ENCODE data around the gene NTRK1.

NTRK1 gene

GRCh38 chr1:156839426-156840109, 21.1 kb upstream of the NTRK1 start:
- no peak for DNase-seq

GRCh38 chr1:156840186-156840897, 20.3 kb upstream of the NTRK1 start:
- no peak for DNase-seq

DNA sequence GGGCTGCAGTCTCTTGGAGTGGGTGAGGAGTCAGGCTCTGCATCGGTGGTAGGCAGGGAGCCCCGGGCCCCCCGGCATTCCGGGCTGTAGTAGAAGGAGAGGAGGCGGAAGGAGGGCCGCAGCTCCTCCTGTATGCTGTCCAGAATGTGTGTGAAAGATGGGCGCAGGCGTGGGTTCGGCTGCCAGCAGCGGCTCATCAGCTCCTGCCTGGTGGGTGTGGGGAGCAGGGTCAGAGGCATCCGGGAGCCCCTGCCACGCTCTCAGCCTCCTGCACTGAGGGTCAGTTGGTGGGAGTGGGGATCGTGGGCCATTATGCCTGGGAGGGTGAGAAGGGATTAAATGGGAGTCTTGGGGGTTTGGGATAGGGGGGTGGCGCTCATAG, 19.8 kb upstream of the NTRK1 start:
- no peak for DNase-seq

GRCh38 chr1:156841295-156841855, 19.3 kb upstream of the NTRK1 start:
- DNase-seq = no peak

GRCh38 chr1:156842618-156843300, 17.9 kb upstream of the NTRK1 start:
- no peak for DNase-seq

GRCh38 chr1:156844102-156844501, 16.6 kb upstream of the NTRK1 start:
- DNase-seq = no peak

DNA sequence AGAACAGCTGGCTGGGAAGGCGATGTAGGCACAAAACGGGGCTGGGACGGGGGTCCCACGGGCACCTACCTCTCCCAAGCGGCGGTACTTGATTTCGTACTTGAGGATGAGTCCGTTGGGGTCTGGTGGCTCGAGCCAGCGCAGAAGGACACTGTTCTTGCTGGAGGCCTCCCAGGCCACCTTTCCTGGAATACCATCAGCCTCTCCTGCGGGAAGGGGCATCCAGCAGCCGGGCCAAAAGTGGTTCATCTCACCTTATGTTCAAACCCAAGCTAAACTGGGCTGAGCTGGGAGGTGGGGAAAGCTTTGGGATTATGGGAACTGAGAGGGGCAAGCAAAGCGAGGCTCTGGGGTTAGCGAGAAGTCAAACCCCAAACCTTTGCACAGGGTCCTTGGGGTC, 16.0 kb upstream of the NTRK1 start:
- no peak for DNase-seq

DNA sequence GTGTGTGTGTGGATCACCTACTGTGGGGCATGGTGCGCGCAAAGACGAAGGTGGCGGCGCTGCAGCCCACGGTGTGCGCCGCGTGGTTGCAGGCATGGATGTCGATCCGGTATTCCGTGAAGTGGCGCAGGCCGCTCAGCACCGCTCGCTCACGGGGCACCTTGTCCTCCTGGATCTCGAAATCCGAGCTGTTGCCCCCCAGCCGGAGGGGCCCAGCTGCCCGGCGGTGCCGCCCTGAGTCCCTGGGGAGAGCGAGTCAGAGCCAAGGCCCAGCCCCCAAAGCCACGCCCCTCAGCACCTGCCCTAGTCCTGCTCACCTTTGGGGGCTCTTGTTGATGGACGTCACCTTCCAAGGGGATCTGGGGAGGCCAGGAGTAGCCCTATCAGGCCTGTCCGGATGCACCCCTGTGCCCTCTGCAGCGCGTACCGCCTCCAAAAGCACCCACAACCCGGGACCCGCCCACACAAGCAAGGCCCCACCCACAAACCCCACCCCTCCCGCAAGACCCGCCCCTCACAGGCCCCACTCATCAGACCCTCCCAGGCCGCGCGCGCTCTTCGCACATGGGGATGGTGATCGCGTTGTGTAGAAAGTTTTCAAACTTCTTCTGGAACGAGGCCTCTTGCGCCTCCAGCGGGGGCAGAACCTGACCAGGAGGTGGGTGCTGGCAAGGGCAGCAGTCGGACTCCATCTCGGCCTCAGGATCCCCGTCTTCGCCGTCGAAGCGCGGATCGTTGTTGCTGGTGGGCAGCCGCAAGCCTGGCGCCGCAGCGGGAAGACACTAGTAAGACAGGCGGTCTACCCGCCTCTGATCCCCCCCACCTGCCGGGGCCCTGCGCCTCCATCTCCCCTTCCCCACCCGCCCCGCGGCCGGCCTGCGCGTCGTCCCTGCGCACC, 15.4 kb upstream of the NTRK1 start:
- DNase-seq = no peak

DNA sequence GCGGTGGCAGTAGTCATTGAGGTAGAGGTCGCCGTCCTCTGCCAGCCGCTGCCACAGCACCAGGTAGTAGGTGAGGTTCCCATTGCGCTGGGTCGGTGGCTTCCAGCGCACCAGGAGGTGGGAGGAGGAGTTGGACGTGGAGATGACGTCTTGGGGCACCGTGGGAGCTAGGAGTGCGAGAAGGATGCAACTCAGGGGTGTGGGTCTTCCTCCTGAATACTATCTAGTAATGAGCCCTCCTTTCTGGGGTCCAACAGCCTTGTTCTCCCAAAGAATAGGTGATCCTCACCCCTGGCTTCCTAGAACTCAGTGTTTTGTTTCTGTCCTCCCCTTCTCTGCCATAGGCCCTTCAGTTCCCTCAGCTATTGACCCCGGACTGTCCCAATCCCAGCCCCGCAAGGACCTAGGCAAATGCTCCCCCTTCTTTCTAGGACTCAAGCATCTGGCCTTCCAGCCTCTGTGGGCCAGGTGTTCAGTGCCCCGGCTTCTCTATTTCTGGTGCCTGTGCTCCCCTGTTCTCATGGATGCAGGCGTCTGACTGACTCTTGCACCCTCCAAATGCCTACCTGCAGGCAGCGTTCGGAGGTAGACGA, 14.6 kb upstream of the NTRK1 start:
- no peak for DNase-seq

- DNase-seq = no peak
These were observed 14.0 kb upstream of the NTRK1 start for GRCh38 chr1:156846643-156847042.

- DNase-seq = no peak
These were observed 12.8 kb upstream of the NTRK1 start for GRCh38 chr1:156847591-156848460.

DNA sequence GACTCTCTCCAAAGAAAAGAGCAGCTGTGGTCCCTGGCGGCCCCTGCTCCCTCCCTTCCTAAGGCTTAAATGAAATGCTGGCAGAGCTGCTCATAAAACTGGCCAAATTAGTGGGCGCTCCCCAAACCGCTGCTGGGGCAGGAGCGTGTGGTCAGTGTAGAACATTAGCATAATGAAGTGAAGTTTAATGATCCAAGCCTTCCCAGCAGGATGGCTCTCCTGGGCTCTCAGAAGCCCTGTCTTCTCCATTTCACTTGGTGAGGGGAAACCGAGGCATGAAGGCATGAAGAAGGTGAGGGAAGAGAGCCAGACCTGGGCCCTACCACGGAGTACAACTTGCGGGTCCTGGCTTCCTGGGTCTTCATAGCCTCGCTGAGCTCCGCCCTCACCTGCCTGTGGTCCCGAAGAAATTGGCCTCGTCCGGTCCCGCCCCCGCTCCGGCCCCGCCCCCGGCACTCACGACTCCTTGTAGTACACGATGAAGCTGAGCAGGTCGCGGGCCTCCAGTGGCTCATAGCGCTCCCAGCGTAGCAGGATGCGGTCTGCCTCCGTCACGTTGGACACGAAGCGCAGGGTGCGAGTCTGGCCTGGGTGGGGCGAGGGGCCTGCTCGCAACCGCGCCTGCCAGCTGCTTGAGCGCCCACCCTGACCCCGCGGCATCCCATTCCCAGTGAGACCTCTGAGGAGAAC, 12.1 kb upstream of the NTRK1 start:
- DNase-seq = no peak

GRCh38 chr1:156849151-156849496, 11.5 kb upstream of the NTRK1 start:
- DNase-seq = no peak

GRCh38 chr1:156851779-156852417, 8.8 kb upstream of the NTRK1 start:
- DNase-seq = peak; percentile 13

DNA sequence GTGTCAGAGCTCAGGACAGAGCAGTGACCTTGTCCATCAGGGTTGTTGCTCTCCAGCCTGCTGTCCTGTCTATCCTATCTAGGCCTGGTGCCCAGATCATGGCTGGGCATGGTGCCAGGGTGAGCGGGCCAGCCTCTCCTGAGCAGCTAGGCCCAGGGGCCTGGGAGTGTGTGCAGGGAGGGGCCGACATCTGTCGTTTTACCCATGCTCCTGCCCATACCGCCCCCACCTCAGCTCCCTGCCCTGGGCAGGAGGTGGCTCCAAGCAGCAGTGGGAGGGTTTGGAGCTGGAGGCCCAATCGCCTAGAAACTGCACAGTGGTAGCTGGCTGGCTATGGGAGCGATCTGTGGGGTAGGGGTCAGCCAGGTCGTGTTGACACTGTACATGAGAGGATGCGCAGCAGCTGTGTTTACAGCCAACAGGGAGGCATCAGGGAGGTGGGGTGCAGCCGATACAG, 8.2 kb upstream of the NTRK1 start:
- DNase-seq = peak; percentile 92

DNA sequence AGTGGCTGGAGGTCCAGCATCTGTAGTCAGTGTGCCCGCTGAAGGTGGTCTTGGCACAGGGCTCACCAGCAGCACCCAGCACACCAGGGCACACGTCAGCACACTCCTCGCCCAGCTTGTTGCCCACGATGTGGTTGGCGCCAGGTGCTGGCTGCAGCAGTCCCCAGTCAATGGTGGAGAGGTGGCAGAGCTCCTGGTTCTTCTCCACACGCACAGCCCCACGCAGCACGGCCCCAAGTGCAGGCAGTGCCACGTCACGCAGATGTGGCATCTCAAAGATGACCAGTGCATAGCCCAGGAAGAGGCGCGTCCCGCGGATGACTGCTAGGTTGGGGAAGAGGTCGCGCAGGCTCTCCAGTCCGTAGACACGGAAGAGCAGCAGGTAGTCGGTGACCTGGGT, 6.9 kb upstream of the NTRK1 start:
- no peak for DNase-seq

- no peak for DNase-seq
These were observed 6.0 kb upstream of the NTRK1 start for GRCh38 chr1:156854634-156855033.

- DNase-seq = no peak
These were observed 4.3 kb upstream of the NTRK1 start for GRCh38 chr1:156856282-156856785.

- no peak for DNase-seq
These were observed 3.1 kb upstream of the NTRK1 start for GRCh38 chr1:156857532-156857931.

DNA sequence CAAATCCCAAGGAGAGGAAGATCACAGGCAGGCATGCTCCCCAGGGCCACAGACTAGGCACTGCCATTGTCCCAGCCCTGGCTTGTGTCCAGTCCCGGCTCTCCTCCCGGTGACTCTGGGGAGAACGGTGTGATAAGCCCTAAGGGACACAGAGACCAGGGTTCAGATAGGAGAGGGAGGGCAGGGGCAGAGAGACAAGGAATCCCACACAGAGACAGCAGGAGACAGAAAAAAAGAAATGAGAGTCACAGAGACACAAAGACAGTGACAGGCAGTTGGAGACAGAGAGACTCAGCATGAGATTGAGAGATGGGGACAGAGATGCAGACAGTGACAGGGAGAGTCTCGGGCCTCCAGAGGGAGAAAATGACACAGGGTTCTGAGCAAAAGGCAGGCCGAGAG, 2.1 kb upstream of the NTRK1 start:
- DNase-seq = no peak

Measured in NCI-H774 (cell line).